HG03108 (cell line): ENCODE data around the gene MED12L.

ENCODE experiments used
- ATAC-seq: cut with Tn5 transposase; IDR thresholded peaks from one replicate; pipeline ENCODE4 v1.9.1; 2021; ENCODE audit warnings: moderate library complexity; ENCODE audit not compliant: unreplicated experiment

Gene MED12L

DNA sequence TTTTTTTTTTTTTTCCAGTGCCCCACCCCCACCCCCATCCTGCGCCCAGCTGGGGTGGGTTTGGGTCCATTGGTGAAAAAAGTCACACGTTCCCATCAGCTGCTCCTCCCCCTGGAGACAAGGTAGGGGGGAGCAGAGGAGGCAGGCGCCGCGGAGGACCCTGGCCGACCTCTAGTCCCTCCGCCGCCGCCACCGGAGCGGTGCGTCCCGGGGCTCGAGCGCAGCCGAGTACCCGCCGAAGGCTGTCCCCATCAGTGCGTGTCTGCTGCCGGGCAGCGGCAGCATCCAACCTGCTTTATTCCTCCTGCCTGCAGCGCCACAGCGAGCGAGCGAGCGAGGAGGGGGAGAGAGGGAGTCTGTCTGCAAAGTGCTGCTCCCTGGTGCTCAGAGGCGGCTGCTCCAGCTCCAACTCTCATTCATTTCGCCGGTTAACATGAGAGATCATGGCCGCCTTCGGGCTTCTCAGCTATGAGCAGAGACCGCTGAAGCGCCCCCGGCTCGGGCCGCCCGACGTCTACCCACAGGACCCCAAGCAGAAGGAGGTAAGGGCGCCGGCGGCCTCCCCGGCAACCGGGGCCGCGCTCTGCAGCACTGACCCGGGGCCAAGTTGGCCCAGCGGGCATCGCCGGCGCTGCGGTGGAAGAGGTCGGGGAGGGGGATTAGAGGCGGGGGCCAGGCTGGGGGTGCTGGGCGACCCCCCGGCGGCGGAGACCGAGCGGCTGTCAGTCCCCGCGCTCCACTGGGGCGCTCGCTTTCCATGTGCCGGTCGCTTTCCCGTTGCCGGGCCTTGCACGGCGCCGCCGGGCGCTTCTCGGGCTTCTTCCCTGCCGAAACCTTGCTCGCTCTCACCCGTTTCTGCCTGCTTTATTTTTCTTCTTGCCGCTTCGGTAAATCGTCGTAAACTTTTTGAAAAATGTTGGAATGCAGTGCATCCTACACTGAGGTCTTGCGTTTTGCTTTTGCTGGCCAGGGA, 1.3 kb downstream of the MED12L start:
- ATAC-seq: peak; percentile 70

DNA sequence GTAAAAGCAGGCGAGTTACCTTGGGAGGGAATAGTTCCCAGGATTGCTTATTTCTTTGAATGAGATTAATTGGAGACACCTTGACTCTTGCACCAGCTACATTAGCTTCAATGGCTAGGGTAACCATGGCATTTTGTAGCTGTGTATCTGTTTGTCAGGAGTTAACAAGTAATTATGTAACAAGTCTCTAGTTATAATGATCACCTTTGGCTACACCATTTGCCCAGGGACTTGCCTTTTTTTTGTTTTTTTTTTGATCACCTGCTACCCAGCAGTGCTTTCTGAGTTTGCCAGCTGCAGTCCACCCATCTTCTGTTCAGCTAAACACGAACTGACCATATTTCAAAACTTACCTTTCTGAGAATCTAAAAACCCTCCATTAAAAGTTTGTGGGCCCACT, 2.2 kb downstream of the MED12L start:
- ATAC-seq: no peak

DNA sequence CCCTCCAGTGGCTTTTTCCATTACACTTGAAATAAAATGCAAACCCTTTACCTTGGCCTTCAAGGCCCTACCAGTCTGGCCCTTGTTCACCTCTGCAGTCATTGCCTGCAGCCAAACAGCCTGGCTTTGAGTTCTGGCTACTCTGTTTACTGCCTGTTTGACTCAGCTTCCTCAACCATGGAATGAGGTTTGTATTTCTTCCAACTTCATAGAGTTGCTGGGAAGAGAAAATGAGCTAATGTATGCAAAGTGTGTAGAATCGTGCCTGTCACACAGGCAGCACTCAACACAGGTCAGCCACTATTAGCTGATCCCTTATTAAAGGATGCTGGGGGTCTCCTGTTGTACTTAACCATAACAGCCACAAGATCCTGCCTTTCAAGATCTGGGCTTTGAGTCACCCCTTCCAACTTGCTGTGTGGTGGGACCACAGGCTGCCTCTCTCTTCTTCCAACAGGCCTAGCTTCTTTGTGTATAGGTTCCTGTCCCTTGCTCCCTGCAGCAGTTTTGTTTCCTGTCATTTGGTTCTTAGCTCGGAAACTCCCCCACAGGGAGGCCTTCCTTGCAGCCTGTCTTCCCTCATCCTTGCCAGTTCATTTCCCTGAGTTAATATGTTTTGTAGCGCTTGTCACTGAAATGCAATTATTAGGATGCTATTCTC, 6.4 kb downstream of the MED12L start:
- ATAC-seq: no peak

DNA sequence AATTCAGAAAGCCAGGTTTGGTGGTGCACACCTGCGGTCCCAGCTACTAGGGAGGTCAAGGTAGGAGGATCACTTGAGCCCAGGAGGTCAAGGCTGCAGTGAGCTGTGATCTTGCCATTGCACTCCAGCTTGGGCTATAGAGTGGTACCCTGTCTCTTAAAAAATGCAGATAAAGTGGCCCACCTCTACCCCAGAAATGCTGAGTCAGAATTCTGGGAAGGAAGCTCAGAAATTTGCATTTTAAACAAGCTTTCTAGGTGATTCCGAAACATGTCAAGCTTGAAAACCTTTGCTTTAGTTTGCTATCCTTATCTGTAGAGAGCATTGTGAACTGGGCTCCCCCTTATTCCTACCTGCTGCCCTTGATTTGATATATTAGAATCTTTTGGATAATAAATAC, 7.7 kb downstream of the MED12L start:
- no peak for ATAC-seq

DNA sequence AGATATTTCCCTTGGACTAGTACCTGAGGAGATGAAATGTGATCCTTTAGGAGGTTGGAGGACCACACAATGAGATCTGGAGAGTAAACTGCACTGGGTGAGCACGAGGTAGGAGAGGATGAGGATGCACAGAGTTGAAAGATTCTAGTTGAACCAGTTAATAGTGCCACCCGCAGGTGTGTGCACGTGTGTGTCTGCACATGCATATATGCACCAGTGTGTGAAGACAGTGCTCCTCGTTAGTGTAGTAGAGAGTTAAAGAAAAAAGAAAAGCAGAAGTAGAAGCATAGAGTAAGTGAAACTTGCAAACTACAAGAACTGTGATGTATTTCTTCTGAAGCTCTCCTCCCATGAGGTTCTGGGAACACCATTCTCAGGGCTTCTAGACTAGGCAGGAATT, 8.4 kb downstream of the MED12L start:
- no peak for ATAC-seq

DNA sequence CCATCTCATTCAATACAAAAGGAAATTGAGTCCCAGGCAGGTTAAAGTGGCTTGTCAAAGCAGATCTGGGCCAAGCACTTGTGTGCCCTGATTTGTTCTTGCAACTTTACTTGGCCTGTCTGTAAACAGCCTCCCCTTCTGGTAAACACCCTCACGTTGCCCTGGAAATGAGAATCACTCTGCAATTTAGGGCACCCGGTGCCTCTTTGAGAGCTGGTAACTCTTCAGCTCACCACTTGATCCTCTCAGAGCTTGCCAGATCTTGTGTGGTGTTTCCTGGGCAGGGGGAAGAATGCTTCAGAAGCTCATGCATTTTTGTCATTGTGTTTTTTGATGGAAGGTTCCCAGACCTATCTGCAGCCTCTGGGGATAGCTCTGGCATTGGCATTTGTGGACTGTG, 11.3 kb downstream of the MED12L start:
- no peak for ATAC-seq

DNA sequence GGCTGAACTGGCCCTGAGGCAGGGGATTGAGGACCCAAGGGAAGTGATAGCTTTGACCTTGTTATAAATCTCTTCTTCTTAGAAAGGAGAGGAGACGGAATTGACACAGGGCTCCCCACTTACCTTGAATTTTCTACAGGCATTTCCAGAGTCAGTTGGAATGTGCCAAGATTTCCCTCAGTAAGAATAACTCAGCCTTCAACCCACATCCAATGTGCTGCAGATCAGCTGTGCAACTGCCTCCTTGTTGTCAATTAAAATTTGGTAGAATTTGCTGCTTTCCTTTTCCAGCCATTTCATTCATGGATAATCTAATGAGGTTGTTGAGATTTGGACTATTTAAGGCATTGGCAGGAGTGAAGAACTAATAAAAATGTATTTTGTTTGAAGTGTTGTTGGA, 14.6 kb downstream of the MED12L start:
- no peak for ATAC-seq

DNA sequence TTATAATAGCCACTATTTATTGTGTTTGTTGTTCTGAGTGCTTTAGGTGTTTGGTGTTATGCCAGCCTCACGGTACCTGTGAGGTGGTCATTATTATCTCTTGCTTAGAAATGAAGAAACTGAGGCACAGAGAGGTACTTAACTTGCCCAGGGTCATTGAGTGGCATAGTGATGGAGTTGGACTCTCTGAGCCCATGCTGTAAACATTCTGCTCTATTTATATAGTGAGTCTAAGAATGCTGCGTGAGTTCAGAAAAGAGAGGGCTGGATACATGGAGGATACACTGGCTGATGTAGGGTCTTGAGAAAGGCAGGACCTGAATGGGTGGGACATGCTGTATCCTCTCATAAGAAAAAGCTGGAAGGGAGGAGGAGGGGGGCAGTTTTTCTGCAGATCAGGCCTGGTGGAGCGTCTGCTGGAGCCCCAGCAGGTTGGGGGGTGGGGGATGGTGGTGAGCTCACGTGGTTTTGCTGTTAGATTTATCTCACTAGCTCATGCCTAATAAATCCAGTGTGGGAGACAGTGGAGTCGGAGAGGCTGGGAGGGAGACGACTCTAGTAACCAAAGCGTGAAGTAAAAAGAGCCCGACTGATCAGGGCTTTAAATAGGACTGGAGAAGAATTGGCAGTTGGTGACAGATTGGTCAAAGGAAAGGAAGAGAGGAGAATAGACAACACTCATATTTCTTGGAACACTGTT, 16.0 kb downstream of the MED12L start:
- ATAC-seq: no peak

DNA sequence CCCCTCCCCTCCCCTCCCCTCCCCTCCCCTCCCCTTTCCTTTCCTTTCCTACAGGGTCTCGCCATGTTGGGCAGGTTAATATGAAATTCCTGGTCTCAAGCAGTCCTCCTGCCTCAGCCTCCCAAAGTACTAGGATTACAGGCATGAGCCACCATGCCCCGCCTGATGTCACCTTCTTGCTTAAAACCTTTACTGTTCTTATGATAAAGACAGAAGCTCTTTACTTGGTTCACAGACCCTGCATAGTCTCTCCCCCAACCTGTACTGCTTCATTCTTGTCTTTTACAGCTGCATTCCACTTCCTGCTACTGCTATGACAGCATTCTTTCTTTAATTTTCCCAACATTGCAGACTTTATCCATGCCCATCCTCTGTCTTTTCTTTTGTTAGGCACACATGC, 20.8 kb downstream of the MED12L start:
- ATAC-seq: no peak

DNA sequence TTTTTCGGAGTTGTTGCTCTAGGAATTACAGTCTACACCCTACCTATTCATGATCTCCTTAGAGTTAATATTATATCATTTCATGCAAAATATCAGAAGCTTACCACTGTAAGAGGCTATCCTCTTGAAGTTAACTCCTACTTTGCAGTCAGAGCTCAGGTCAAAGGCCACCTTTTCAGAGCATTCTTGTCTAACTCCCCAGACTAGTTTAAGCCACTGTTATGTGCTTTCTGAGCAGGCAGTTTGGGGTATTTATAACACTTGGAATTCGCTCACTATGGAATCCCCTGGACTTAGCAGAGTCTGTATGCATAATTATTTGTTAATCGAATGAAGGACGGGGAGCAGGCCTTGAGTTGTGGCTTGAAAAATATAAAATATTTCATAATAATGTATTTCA, 21.7 kb downstream of the MED12L start:
- ATAC-seq: no peak

DNA sequence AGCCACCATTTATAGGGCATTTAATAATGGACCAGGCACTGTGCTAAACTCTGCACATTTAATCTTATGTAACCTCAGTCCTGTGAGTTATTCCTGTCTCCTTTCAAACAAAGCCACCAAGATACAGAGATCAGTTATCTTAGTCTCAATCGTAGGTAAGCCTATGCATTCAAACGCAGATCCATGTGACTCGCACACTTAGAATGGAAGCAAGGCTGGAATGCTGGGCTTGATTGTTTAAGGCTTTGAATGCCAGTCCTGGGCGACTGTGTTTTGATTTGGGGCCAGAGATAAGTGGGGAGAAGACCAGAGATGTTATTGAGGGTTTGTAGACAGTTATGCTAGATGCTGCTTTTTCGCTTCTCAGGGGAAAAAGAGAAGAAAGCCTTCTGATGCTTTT, 22.2 kb downstream of the MED12L start:
- ATAC-seq: no peak

DNA sequence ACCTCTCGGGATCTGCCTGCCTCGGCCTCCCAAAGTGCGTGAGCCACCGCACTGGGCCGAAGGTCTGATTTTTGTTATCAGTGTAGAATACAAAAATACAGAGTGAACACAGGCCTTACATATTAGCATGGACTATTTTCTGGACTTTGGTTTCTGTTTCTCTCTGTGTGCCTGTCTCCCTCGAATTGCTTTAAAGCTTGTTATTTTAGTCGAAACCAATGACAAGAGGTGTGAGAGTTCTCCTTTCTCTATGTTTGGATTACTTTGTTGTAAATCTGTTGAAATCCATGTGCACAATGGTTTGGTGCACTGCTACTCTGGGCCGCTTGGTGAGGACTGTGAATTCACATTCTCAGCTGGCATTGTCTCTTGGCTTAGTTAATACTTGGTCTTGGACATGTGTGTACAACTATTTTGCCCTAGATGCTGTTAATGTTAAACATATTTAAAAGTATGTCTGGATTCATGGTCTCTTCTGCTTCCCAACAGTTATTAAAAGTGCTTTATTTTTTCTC, 23.9 kb downstream of the MED12L start:
- ATAC-seq: no peak

DNA sequence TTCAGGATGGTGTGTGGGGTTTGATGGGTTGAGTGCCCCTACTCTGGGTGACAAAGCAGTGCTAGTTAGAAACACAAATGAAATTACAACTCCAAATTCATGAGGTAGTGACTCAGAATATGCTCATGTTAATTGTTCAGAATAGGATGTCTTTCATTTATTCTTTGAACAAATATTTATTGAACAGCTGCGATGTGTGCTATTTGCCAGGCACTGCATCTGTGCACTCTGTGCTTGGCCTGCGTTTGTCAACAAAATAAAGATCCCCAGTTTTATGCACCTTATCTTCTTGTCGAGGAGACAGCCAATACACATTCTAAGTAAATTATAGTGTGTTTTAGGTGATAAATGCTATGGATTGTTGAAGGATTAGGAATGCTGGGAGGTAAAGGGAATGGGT, 27.3 kb downstream of the MED12L start:
- no peak for ATAC-seq

DNA sequence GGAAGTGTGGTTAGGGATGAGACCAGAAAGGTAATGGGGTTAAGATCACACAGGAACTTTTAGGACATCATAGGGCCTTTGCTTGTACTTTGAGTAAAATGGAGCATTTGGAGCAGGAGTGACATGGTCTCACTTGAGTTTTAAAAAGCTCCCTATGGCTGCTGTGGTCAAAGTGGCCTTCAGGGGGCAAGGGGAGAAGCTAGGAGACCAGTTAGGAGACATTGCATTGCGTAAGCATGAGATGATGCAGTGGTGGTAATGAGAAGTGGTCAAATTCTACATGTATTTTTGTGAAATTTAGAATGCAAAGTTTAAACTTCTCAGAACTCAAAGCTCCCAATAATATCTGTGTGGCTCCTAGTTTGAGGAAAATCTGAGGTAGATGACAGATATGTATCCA, 27.9 kb downstream of the MED12L start:
- ATAC-seq: no peak

DNA sequence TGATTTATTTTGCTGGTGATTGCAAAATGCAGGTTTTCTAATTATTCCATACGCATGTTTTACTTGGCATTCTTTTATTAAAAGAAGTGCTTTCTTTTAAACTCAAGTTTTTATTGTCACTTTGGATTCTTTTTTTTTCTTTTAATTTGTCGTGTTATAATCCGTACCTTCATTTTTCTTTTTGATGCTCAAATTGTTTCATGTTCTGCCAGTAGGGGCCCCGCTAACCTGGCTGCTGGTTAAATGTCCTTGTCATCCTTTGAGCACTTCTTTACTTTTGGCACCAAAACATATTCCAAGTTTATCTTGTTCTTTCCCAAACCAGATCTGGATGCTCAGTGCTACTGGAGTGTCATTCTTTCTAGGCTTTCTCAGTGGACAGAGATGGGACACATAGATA, 31.6 kb downstream of the MED12L start:
- no peak for ATAC-seq

DNA sequence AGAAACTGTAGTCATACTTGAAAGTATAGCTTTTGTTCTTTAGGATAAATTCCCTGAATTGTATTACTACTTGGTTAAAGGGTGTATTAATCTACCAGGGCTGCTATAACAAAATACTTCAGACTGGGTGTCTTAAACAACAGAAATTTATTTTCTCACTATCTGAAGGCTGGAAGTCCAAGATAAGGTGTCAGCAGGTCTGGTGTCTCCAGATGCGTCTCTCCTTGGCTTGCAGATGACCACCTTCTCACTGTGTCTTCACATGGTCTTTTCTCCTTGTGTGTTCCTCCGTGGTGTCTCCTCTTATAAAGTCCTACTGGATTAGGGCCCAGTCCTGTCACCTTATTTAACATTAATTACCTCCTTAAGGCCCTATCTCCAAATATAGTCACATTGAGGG, 33.7 kb downstream of the MED12L start:
- no peak for ATAC-seq

DNA sequence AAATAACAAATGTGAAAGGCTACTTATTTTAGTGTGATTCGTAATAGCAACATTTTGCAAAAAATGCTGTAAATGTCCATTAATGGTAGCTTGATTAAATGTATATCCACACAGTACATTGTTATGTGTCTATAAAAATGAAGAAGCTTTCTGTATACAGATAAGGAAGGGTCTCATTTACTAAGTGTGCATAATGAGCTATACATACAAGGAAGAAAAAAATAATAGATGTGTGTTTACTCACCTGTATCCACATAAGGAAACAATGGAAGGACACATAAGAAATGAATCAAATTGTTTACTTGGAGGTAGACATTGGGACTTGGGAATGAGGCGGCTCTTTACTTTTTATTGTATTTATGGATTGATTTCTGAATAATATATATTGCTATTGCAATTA, 34.9 kb downstream of the MED12L start:
- ATAC-seq: no peak

DNA sequence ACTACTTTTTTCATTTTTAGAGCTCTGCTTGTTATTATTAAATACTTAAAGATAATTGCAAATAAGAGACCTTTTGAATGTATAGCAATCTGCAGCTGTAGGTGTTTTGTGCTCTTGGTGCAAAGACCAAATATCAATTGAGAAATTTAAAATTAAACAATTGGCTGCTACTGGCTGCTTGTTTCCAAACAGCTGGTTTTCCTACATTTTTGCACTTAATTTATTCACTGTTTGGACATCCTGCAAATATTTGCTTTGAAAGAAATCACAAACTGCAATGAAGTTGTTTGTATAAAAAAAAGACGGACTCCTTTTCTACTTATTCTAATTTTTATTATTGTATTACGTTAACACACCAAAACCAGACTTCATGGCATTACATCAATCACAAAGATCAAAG, 35.6 kb downstream of the MED12L start:
- ATAC-seq: no peak

DNA sequence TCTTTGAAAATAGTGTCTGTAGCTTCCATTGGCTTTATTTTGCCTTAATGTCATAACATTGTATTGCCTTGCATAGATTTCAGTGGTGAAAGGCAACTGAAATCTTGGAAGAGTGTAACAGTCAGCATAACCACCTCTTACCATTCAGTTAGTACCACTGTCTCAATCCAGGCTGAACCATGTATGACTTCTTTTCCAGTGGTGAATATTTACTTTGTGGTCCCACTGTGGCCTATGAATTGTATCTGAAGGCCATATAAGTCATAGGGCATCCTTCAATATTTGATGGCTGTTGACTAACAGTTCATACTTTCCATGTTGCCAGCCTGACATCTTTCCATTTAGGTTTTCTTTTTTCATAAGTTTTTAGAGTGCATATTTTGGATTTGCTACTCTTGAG, 38.4 kb downstream of the MED12L start:
- ATAC-seq: no peak

DNA sequence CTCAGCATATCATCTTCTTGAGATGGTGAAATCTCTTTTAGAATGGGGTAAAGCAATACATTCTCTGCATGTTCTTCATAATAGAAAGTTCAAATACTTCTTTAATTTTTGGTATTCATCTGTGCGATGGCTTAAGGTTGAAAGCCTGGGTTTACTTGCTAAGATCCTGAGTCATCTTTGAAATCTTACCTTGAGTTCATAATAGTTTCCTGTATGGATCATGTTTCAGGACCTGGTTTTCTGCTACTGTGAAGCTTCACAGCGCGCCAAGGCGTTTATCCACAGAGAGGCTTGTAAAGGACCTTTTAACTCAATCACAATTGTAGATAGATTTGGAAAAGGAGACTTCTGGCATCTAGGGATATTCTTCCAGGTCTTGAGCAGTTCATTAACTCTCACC, 39.0 kb downstream of the MED12L start:
- no peak for ATAC-seq

DNA sequence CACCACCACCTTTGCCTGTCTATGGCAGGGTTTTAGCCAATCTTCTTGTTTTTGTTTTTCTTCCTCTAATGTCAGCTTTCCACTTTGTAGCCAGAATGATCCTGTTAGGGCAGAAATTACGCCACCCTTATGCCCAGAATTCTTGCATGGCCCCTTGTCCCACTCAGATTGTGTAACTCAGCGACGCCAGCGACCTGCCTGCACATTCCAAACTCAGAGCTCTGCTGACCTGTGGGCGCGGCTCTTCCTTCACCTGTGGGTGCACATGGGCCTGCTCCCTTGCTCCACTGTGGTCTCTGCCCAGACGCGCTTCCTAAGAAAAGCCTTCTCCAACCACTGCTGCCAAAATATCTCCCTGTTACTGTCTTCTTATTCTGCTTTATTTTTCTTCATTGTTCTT, 45.0 kb downstream of the MED12L start:
- ATAC-seq: no peak

DNA sequence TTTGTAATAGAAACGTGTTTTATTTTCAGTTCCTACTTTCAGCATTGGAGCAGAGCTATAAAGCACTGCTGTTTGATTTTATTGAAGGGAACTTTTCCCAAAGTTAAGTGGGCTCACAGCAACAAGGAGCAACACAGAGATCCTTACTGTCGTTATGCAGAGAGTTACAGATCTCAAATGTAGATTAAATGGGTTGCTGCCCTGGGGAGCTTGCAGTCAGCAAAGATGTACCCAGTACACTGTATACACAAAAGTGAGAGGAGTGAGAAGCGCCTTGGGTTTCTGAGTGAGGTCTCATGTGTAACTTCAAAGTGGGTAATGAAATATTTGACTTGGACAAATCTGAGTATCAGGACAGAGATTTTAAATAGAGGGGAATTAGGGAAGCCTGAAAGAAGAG, 47.7 kb downstream of the MED12L start:
- no peak for ATAC-seq
